G401 (cell line): ENCODE results near the gene MYL4. TPM values are rescaled to one million over a fixed set of nuclear protein-coding genes. Genes with fewer than 3 reads are reported as not detected.

Experiments
- DNase-seq: peaks from one replicate; pipeline ENCODE4 v3.0.0-alpha.2; 2015; ENCODE audit warnings: low spot score
- in situ Hi-C: cut with HindIII; loops from 2 replicates; pipeline ENCODE4 v1.10.0; 2016; ENCODE audit warnings: low sequenced_read_pairs, mixed read lengths
- total RNA-seq: library from RNA; depleted of rRNA; stranded (reverse); fragments of >200 nt; shearing (Covaris generic); gene quantifications from 2 replicates; pipeline ENCODE4 v1.2.3, GENCODE V29; 2014

The MYL4 gene
- total RNA-seq, 1 experiment from 2014 or later, result not detected

DNA sequence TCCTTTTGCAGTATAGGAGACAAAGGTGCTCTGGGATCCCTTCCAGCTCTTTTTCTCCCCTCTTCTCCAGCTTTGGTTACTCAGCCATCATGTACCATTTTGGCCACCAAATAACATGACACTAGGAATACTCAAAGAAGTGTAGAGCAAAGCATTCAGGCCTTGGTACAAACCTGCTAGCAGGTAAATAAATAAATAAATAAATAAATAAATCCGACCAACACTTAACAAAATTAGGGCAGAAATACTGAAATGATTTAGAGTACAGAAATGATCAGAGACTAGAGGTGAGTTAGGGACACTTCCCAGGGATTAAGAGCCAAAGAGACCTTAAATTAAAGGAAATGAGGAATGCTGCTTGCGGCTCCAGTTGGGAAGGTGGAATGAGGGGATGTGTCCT, 26.8 kb downstream of the MYL4 start:
- no peak for DNase-seq
- in situ Hi-C loops, result no loop called here

DNA sequence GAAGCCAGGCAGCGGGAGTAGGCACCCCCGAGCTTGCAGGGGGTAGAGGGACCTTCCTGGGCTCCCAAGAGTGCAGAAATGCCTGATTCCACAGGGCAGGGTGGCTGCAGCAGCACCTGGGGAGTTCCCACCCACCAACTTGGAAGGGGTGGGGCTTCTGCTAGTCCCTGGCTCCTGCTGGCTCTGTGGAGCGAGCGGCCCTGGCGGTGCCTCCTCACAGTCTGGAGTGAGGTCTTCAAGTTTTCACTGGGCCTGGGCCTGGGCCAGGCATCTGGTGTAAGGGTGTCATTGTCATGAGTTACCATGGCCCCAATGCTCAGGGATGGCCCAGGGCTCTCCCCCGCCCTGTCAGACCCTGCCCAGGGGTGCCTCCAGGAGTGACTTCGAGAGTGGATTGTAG, 28.7 kb downstream of the MYL4 start:
- DNase-seq, result no peak
- in situ Hi-C loops, result no loop called here

DNA sequence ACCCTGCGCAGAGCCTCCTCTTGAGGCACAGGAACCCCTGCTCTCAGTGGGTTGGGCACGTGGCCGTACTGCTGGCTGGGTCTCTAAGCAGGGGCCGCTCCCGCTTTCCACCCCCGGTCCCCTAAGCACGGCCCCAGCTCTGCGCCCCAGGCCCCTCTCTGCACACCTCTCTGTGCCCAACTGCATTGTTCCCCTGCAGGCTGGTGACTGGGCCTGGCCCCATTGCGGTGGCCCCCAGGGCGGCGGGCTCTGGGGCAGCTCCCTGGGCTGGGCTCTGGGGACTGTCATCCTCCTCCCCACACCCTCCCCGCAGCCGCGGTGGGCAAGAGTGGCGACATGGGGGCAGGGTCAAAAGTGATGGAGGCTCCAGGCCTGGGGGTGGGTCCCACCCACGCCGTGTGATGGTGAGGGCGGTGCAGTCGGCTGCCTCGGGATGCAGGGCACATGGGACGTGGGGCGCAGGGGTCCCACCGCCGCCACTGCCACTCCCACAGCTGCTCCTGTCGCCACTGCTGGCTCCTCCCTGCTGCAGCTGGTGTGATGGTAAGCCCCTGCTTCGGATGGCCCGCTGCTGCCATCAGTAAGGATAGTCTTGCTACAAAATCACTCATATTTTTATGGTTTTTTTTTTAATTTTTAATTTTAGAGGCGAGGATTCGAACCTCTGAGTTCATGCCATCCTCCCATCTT, 29.3 kb downstream of the MYL4 start:
- no peak for DNase-seq
- in situ Hi-C loops, result no loop called here

DNA sequence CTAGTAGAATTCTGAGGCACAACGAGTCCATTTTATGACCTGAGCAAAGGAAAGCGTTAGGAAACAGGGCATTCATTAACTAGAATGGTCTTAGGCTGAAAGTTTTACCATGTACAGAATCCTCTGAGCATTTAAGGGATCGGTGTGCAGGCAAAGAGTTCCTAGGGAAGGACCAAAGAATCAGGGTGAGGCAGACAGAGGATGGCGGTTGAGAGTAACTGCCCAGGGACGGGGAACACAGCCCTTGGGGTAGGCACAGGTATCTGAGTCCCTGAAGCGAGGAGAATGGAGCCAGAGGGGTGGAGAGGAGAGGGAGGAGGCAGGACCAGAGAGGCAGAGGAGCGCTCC, 30.4 kb downstream of the MYL4 start:
- DNase-seq, result no peak
- in situ Hi-C loops, result no loop called here

DNA sequence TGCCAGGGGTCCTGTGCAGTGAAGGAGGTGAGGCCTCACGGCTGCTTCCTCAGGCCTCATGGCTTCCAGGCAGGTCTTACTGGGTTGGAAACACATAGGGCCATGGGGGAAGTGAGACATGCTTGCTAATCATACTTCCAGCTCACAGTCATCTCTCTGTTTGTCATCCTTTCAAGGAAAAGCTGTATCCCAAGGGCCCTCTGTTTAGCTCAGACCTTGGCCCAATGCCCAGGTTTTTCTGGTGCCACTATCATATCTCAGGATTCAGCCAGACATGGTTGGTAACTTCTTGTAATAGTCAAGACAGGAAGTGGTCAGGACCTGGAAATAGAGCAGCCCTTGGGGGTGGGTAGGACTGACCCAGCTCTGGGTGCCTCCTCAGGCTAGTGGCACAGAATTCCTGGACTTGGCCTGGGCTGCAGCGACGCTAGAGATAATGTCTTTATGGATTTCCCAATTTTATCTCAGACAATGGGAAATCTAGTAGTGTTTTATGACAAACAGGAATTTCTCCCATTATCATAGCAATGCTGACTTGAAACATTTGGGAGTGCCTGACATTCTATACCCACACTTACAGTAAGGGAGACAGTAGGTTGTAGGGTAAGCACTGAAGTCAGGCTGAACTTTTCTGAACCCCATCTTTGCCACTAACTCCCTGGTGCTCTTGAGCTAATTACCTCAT, 31.0 kb downstream of the MYL4 start:
- in situ Hi-C loops, result no loop called here
- DNase-seq, result peak; percentile 5

DNA sequence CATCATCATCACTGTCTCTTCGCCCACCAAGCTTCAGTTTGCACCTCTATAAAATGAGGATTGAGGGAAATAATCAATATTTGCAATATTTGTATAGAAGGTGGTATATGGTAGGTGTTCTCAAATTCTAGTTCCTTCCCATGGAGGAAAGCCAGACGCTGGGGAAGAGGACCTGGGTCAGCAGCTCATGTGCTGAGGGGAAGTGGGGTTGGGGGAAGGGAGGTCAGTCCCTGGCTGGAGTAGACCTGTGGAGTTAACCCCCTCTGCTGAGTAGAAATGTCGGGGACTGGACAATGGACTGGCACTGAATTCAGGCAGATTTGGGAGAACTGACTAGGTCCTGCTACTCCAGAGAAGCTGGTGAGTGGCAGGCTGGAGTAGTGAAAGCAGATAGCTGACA, 31.7 kb downstream of the MYL4 start:
- no peak for DNase-seq
- in situ Hi-C loops, result no loop called here

DNA sequence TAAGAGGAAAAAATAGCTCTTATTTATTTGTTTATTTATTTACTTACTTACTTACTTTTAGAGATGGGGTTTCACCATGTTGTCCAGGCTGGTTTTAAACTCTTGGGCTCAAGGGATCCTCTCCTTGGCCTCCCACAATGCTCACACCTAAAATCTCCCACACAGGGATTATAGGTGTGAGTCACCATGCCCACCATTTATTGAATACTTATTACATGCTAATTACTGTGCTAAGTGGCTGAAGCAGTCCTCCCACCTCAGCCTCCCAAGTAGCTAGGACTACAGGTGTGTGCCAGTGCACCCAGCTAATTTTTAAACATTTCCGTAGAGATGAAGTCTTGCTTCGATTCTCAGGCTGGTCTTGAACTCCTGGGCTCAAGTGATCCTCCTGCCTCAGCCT, 33.5 kb downstream of the MYL4 start:
- no peak for DNase-seq
- in situ Hi-C loops, result no loop called here

DNA sequence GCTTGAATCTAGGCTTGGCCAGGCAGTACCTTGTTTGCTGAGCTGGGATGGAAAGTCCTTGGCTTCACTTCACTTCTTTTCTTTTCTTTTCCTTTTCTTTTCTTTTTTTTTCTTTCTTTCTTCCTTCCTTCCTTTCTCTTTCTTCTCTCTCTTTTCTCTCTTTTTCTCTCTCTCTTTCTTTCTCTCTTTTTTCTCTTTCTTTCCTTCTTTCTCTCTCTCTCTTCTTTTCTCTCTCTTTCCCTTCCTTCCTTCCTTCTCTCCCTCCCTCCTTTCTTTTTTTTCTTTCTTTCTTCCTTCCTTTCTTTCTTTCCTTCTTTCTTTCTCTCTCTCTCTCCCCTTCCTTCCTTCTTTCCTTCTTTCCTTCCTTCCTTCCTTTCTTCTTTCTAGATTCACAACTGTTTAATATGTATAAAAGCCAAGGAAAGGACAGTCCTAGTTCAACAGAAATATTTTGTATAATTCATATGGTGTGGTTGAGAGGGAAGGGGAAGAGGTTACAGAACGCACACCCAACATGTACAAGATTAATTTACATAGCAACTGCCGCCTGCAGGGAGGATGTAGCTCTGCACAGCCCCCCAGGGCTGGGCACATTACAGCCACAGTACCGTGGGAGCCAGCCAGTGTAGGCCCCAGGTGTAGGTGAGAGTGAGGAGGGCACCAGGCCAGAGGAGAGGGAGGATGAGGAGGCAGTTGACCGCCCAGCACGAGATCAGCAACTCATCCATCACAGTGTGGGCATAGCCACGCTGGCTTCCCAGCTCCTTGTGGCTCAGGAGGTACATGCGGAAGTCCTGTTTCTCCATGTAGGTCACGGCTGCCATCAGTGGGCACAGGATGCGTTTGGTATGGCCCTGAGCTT, 34.8 kb downstream of the MYL4 start:
- no peak for DNase-seq
- in situ Hi-C loops, result no loop called here

DNA sequence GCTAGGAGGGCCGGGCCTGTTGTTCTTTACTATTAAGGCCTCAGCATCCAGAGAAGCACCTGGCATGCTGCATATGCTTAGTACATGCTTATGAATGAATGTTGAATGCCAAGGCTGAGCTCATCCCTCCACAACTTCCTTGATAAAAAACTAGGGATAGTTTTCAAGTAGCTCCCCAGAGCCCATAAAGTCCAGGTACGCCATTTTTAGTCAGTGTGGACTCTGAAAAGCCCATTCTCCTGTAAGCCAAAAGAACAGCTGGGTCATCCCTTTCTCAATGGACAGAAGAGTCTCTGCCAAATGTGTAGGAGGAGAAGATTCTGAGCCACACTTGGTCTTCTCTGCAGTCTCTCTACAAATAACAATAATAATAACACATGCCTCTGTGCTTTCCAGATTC, 35.5 kb downstream of the MYL4 start:
- no peak for DNase-seq
- in situ Hi-C loops, result no loop called here

DNA sequence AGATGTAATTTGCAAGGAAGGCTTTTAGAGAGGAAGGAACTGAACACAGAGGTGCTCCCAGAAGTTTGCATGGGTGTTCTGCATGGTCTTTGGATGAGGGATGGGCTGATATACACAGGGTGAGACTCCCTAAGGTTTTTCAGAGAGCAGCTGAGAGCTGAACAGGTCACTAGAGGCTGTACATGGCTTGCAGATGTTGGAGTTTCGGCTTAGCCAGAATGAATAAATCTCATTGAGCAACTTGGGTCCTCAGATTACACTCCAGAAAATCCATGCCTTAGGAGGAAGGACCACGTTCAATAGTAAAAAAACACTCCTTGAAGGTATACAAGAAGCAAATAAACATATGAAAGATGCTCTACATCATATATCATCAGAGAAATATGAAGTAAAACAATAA, 37.0 kb downstream of the MYL4 start:
- DNase-seq, result no peak
- in situ Hi-C loops, result no loop called here

DNA sequence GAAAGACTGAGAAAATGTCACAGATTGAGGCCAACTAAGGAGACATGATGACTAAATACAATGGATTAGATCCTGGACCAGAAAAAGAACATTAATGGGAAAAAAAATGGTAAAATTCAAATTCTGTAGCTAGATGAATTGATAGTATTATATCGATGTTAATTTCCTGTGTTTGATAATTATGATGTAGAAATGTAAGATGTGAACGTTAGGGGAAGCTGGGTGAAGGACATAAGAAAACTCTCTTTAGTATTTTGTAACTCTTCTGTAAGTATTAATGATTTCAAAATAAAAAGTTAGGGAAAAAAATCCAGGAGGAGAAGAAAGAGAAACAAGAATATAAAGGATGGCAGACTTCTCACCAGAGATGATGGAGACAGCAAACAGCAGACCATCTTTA, 41.7 kb downstream of the MYL4 start:
- DNase-seq, result no peak
- in situ Hi-C loops, result no loop called here

DNA sequence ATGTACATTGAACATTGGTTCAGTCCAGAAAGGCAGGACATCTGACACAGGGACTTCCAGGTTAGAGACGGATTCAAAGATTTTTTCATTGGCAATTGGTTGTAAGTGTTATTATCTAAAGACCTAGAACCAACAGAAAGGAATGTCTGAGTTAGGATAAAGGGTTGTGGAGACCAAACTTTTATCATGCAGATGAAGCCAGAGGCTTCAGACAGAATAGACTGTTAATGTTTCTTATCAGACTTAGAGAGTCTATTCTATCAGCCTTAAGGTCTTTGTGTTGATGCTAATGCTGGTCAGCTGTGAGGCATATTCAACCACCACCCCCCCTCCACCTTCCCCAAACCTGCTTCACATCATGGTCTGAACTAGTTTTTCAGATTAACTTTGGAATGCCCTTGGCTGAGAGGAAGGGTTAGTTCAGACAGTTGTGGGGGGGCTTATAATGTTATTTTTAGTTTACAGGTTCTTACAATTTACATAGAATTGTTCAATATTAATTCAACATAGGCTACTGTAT, 42.3 kb downstream of the MYL4 start:
- in situ Hi-C loops, result no loop called here
- DNase-seq, result no peak

DNA sequence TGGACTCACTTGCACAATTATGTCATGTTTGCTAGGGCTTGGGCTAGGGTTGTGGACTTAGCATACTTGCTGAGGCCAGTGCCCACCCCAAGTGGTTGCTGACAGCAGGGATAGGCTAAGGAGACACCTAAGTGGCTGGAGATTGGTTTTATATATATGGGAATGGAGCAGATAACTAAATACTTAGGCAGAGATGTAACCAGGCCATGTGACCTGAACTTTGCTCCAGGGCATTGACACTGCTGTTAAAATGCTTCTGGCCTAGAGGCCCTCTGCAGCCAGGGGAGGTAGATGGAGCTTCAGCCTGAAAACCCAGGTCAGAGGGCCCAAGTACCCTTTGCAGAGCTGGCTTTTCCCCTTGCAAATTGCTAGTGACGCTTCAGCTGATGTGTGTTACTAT, 43.1 kb downstream of the MYL4 start:
- no peak for DNase-seq
- in situ Hi-C loops, result no loop called here

DNA sequence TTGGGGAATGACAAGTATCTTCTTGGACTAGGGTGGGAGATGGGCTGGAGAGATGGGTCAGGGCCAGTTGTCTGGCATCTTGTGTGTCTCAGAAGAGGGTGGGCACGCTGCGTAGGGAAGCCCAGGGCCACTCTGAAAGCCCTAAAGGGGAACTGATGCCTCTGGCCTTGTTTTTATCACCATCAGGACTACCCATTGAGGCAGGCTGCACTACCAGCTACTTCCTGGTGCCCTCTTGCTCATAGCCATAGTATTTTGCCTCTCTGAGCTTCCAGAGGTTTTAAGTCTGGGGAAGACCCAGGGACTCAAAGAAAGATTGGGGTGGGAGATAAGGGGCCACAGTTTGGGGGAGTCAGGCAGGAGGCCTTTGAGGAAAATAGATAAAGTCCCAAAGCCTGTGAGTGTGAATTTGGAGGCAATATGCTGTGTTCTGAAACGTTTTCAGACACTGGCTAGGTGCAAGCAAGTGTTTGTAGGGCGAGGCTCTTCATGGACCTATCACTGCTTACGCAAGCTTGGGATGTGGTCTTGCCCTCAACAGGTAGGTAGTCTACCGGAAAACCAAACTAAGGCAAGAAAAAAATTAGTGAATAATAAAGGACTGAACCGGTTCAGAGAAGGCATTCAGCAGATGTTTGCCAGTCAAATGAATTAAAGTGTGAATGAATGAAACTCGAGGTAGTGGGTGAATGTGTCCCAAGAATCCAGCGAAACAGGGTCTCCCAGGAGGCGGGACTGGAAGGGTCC, 43.8 kb downstream of the MYL4 start:
- no peak for DNase-seq
- in situ Hi-C loops, result no loop called here

DNA sequence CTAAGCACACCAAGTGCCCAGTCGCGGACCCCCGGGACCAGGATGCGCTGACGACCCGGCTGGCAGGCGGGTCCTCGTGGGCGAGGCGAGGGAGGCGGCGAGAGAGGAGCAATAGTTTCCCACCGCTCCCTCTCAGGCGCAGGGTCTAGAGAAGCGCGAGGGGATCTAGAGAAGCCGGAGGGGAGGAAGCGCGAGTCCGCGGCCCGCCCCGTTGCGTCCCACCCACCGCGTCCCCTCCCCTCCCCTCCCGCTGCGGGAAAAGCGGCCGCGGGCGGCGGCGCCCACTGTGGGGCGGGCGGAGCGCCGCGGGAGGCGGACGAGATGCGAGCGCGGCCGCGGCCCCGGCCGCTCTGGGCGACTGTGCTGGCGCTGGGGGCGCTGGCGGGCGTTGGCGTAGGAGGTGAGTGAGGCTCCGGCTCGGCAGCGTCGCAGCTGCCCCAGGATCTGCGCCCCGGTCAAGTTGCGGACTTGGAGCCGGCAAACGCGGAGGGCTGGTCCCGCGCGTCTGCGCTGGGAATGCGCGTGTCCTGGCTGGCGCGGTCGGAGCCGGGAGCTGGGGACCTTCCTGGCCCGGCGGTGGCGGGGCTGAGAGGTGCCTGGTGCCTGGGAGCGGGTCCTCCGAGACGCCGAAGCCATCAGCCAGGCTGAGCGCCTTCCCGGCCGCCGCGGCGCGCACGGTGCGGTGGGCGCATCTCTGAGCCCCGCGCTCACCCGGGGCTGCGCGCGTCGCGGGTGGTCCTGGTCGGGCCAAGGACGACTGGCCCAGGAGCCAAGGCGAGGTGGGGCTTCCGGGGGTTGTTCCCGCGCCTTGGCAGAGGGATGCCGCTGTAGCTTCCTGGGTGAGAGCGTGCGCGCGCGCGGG, 44.6 kb downstream of the MYL4 start, which contains the start of gene ITGB3:
Gene ITGB3 (plus strand): TSS at position 287 of the 862 bp plus-strand sequence. CDS start 35 bp downstream, at position 322.
- peak; percentile 3 for DNase-seq
- in situ Hi-C loops, result no loop called here

DNA sequence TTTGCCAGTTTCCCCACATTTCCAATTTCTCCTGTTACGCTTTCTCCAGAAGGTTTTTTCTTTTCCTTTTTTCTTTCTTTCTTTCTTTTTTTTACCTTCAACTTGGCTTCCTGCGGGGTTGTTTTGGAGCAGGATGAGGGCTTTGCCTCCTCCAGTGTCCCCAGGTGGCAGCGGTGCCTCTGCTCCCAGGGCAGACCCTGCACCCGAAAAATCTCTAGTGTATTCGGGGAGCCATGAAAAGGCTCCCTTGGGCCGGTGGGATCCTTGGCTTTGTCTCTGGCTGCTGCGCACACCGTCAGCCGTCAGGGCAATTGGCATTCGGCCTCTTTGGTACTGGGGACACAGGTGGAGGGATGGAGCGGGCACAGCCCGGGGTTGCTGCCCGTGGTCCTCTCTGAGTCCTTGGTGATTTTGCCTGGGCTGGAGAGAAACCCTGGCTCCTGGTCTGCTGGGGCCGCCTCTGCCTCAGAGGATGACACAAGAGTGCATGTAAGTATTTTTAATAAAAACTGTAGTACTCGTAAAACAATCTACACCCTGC, 45.3 kb downstream of the MYL4 start:
- no peak for DNase-seq
- in situ Hi-C loops, result no loop called here

DNA sequence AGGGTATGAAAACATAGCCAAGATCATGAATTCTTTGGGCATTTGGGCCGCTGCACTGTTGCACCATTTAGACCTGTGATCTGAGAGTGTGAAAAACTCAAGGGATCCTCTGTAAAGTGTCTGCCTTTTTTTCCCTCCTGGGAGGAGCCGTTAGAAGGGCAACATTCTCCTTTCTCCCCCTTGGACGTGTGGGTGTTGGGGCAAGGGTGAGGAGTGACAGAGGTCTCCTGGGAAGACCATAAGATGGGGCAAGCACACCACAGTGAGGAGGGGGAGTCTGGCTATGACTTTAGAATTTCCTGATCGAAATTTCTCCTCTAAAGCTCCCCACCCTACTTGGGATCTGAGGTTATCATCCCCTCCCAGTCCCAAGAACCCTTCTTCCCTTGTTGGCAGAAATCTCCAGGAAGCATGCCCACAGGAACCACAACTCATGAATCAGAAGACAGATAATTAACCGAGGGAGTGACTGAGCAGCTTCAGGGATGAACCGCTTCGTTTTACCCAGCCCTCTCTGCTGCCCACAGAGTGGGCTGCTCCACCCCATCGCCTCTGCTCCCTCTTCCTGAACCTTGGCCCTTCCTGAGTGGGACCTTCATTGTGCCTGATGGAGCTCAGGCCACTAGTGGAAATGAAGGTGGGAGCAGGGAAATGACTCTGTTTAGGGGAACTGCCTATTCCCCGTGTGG, 48.6 kb downstream of the MYL4 start:
- DNase-seq, result no peak
- in situ Hi-C loops, result no loop called here

DNA sequence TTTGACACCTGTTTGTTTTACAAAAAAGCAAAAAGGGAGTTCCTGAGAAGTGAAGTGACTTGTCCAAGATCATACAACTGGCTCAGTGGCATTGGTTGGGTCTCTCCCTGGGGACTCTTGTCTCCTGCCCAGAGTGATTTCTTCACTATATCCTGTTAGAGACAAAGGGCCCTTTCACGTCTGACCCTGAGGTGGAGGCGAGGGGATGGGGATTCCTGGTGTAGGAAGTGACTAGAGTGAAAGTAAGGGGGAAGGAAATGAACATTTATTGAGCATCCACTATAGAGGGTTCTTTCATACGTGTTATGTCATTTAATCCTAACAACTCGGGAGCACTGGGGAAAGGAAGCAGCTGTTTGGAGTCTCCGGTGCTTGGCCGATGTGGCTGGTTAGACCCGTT, 53.4 kb downstream of the MYL4 start:
- in situ Hi-C loops, result no loop called here
- DNase-seq, result no peak
